ENCODE results near the gene FGF11.

Gene FGF11

DNA sequence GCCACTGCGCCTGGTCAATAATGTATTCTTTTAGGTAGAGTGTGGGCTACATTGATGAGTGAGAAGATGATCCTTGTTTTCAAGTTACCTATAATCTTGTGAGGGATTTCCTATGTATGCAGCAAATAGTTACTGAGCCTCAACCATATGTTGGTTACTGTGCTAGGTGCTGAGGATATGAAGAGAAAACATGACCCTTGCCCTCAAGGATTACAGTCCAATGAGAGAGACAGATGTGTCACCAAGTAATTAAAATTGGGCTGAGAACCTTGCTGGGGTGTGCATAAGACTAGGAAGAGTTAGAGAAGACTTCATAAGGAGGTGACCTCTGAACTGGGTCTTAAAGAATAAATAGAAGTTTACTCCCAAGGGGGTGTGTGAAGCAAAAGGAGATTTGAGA is 52.3 kb downstream of the FGF11 start:
- Histone ChIP-seq H3K36me3 (peaks cover 15% of the 10 kb centered on the region), H3K4me1 (ENCODE audit: control insufficient read depth in 1 of 2, insufficient read depth in 1 of 2, low read depth in 1 of 2, low read length in 1 of 2) (peaks cover 0 to 9% of the 10 kb centered on the region in 2 experiments), H3K27me3 (no peaks in the 10 kb centered on the region), H3K9me3 (no peaks in the 10 kb centered on the region), H3K4me3 (ENCODE audit: low read depth in 1 of 2, low read length in 1 of 2) (no peak overlapping the region), H3K27ac (no peak overlapping the region)
- TF ChIP-seq, protein P1, sequence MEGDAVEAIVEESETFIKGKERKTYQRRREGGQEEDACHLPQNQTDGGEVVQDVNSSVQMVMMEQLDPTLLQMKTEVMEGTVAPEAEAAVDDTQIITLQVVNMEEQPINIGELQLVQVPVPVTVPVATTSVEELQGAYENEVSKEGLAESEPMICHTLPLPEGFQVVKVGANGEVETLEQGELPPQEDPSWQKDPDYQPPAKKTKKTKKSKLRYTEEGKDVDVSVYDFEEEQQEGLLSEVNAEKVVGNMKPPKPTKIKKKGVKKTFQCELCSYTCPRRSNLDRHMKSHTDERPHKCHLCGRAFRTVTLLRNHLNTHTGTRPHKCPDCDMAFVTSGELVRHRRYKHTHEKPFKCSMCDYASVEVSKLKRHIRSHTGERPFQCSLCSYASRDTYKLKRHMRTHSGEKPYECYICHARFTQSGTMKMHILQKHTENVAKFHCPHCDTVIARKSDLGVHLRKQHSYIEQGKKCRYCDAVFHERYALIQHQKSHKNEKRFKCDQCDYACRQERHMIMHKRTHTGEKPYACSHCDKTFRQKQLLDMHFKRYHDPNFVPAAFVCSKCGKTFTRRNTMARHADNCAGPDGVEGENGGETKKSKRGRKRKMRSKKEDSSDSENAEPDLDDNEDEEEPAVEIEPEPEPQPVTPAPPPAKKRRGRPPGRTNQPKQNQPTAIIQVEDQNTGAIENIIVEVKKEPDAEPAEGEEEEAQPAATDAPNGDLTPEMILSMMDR (IDR thresholded peaks at IDR 0.05) = no peak

DNA sequence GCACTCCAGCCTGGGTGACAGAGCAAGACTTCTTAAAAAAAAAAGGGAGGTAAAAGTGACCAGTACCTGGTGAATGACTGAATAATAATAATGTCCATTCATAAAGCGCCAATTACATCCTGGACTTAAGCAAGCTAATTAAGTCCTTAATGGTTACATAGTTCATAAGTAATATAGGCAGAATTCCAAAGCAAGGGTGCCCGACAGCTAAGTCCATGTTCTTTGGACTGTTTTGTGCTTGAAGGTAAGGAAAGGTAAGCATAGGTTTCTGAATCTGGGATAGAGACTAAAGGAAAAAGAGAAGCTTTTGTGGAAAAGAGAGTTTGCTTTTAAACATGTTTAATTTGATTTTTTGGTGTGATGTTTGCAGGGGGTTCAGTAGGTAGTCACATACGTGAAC is 54.6 kb downstream of the FGF11 start:
- Histone ChIP-seq H3K27ac (no peak overlapping the region), H3K36me3 (peaks cover 38% of the 10 kb centered on the region), H3K4me3 (ENCODE audit: low read depth in 1 of 2, low read length in 1 of 2) (no peak overlapping the region), H3K4me1 (ENCODE audit: control insufficient read depth in 1 of 2, insufficient read depth in 1 of 2, low read depth in 1 of 2, low read length in 1 of 2) (peaks cover 0 to 5% of the 10 kb centered on the region in 2 experiments), H3K9me3 (no peaks in the 10 kb centered on the region), H3K27me3 (no peaks in the 10 kb centered on the region)
- TF ChIP-seq, protein P1 (IDR thresholded peaks at IDR 0.05) = no peak
